AG10803 (cell line): ENCODE measurements around the gene ENTREP3.

ENCODE experiments used
- DNase-seq: peaks from one replicate; pipeline ENCODE4 v3.0.0; 2010; ENCODE audit warnings: low read depth
- H3K4me3 ChIP-seq: 2 replicates; pipeline ENCODE4 v1.5.1; 2011; ENCODE audit warnings: mild to moderate bottlenecking, low read length, control low read depth
- TF ChIP-seq, protein P1 (sequence below): conservative IDR thresholded peaks from 2 replicates; pipeline ENCODE4 v1.5.1; 2011; ENCODE audit warnings: mild to moderate bottlenecking, low read length, control low read depth, inconsistent platforms

The ENTREP3 gene, protein sequence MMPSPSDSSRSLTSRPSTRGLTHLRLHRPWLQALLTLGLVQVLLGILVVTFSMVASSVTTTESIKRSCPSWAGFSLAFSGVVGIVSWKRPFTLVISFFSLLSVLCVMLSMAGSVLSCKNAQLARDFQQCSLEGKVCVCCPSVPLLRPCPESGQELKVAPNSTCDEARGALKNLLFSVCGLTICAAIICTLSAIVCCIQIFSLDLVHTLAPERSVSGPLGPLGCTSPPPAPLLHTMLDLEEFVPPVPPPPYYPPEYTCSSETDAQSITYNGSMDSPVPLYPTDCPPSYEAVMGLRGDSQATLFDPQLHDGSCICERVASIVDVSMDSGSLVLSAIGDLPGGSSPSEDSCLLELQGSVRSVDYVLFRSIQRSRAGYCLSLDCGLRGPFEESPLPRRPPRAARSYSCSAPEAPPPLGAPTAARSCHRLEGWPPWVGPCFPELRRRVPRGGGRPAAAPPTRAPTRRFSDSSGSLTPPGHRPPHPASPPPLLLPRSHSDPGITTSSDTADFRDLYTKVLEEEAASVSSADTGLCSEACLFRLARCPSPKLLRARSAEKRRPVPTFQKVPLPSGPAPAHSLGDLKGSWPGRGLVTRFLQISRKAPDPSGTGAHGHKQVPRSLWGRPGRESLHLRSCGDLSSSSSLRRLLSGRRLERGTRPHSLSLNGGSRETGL

DNA sequence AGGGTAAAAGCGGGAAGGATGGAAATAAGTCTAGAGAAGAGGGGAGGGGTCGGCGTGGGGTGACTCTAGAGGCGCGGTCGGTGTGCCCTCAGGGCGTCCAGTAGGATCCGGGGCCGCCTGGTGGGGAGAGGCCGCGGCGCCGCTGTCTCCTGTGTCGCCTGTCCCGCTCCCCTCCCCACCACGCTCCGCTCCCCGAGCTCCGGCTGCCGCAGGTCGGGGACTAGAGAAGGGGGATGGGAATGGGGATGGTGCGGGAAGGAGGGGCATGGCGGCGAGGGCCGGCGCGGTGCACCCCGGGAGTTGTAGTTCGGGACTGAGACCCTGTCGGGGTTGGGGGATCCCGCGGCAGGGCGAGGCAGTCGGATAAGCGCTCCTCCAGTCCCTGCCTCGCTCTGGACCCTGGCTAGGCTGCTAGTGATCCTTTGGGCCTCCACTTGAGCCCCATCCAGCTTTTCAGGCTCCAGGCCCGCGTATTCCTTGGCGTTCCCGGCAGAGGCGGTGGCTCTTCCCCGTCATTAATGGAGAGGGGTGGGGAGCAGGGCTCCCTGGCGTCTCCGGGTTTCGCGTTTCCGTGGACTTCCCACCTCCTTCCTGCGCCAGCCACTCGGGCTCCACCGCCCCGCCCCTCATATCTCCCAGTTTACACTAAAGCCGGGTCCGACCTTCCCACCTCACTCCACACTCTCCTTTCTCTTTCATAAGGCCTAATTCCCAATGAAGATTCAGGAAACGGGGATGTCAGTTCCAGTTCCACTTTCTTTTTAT, at the start of gene ENTREP3:
Gene ENTREP3, minus strand, starts transcription at position 241 of the 765 bp plus-strand sequence. CDS start 606 bp downstream, outside the sequence.
- TF ChIP-seq, protein P1, sequence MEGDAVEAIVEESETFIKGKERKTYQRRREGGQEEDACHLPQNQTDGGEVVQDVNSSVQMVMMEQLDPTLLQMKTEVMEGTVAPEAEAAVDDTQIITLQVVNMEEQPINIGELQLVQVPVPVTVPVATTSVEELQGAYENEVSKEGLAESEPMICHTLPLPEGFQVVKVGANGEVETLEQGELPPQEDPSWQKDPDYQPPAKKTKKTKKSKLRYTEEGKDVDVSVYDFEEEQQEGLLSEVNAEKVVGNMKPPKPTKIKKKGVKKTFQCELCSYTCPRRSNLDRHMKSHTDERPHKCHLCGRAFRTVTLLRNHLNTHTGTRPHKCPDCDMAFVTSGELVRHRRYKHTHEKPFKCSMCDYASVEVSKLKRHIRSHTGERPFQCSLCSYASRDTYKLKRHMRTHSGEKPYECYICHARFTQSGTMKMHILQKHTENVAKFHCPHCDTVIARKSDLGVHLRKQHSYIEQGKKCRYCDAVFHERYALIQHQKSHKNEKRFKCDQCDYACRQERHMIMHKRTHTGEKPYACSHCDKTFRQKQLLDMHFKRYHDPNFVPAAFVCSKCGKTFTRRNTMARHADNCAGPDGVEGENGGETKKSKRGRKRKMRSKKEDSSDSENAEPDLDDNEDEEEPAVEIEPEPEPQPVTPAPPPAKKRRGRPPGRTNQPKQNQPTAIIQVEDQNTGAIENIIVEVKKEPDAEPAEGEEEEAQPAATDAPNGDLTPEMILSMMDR = no peak
- DNase-seq = peak; percentile 75
- peak within 1 kb of the TSS; percentile 80 for H3K4me3 ChIP-seq

DNA sequence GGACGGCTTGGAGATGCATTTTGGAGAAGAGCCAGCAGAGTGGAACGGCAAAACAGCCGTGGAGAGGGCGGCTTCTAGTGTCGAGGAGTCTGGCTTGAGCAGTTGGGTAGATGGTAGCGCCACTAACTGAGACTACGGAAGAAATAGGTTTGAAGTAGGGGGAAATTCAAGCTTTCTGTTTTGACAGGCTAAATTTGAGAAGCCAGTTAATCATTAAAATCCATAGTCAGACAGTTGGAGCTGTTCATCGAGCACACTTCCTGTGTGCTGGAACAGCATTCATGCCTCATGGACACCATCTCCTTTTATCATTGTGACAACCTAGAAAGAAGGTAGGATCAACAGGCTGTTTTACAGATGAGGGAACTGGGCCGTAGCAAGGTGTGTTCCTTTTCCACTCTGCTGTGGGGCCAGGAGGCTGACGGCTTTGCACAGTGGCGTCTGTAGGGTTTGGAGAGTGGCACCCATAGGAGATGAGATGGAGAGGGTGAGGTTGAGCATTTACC, 49.3 kb upstream of the ENTREP3 start:
- TF ChIP-seq, protein P1 = no peak
- no peak for DNase-seq
- no peak overlapping the region for H3K4me3 ChIP-seq

DNA sequence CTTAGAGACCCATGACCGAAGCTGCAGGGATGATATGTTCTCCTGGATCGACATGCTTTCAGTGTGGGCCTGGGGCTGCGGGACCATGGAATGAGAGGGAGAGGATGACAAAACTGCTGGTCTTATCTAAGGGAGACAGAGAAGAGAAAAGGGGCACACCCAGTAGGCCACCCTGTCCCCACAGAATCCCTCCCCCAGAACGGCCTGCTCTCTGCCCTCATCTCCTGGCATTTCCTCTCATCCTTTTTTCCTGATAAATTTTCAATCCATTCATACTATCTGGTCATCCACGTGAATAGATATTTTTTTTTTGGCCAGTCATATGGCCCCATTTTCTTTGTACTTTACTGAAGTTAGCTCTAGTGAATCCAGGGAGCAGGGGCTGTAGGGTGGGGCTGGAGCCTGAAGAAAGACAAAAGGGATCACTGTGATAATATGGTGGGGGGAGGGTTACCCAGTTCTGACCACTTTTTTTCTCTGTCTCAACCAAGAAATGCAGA, 46.1 kb upstream of the ENTREP3 start, which contains the start of gene PKLR:
Gene PKLR, minus strand, starts transcription at position 97 of the 500 bp plus-strand sequence. Its CDS starts 43 bp downstream, at position 54.
- H3K4me3 ChIP-seq = no peak within 1 kb of the TSS
- DNase-seq = no peak

DNA sequence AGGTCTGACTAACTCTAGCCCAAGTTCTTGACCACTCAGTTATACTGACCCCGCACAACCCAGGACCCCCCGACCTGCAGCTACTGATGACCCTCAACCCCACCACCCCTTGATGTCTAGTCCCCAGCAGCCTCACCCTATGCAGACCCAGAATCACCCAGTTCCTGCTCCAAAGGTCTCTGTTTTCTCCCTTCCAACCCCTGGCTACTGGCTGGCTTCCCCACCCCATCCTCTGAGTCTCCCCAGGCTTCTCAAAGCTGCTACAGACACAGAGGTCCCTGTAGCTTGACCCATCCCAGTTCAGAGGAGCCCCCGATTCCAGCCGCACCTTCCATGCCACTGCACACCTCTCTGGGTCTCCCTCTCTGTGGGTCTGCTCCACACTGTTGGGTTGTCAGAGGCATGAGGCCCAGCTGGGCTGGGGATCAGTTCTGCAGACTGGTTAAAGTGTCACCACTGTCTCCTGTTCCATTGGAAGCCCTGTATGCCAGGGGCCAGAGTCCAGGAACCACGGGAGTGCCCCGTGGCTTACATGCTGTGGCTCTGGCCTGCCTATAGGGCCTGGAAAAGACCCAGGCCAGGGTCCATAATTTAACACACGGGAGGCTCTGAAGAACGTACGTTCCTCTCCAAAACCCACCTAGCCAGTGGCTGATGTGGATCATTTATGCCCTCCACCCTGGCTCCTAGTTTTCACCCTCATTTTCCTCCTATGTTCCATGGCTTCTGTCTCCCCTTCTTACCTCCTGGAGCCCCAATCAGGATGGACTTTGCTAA, 45.5 kb upstream of the ENTREP3 start:
- TF ChIP-seq, protein P1 = no peak
- no peak for DNase-seq
- H3K4me3 ChIP-seq = no peak overlapping the region

More for the DNA sequence above, 46.1 kb upstream of the ENTREP3 start, which contains the start of gene PKLR:
- TF ChIP-seq, protein P1 = no peak

DNA sequence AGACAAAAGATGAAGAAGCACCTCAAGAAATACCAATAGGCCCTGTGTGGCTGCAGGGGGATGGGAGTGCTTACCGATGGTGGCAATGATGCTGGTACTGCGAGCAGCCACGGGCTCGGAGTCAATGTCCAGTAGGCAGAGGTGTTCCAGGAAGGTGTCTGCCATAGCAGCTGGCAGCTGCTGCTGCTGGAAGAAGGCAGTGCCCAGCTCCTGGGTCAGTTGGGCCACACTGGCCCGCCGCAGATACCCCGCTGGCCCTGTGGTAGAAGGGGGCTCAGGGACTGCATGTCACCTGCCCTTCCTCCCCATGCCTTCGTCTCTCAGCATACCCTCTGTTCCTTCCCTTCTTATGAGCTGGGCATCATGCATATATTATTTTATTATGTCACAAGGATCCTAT, 44.7 kb upstream of the ENTREP3 start:
- no peak overlapping the region for H3K4me3 ChIP-seq
- TF ChIP-seq, protein P1 = no peak
- no peak for DNase-seq

DNA sequence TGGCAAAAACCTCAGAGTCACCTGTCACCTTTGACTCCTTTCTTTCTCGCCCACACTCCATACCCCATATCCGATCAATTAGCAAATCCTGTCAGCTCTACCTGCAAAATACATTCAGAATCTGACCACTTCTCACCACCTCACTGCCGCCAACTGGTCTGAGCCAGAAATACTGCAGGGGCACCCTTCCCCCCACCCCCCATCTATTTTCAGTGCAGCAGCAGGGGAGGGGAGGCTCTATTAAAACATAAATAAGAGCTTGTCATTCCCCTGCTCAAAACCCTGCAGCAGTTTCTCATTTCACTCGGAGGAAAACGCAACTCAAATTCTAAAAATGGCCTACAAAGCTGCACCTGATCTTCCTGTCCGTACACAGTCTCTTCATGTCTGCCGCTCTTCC, 42.1 kb upstream of the ENTREP3 start:
- DNase-seq = no peak

More for the DNA sequence above, 42.1 kb upstream of the ENTREP3 start:
- no peak overlapping the region for H3K4me3 ChIP-seq
- TF ChIP-seq, protein P1 = no peak
